GM23338 (cell line): ENCODE measurements around the gene HOXB4. TPM values are rescaled to one million over a fixed set of nuclear protein-coding genes. Genes with fewer than 3 reads are reported as not detected.

Source experiments
- ATAC-seq: fragments of 200-7000 bp; cut with Tn5 transposase; 3 replicates; pipeline ENCODE4 v1.9.1; 2020
- DNase-seq: peaks from one replicate; pipeline ENCODE4 v3.0.0-alpha.2; 2015; ENCODE audit warnings: low spot score
- H2AFZ ChIP-seq: fragments of 200-600 bp; sonication (generic); 2 replicates; pipeline ENCODE4 v1.8.0; 2016; ENCODE audit warnings: antibody characterized with exemption, mild to moderate bottlenecking, moderate library complexity
- H3F3A ChIP-seq: fragments of 200-600 bp; sonication (generic); replicated peaks from 2 replicates; pipeline ENCODE4 v1.8.0; 2017; ENCODE audit warnings: antibody characterized with exemption, mixed run types, low read depth
- H3K27ac ChIP-seq: fragments of 200-600 bp; sonication (generic); 2 replicates; pipeline ENCODE4 v1.6.1; 2016; ENCODE audit warnings: low read depth
- H3K27me3 ChIP-seq: fragments of 200-600 bp; sonication (generic); 2 replicates; pipeline ENCODE4 v1.8.0; 2016; ENCODE audit warnings: mild to moderate bottlenecking, mixed run types, moderate library complexity; ENCODE audit not compliant: insufficient read depth
- H3K36me3 ChIP-seq: fragments of 200-600 bp; sonication (generic); 2 replicates; pipeline ENCODE4 v1.8.0; 2016; ENCODE audit warnings: mild to moderate bottlenecking; ENCODE audit not compliant: insufficient read depth
- H3K4me1 ChIP-seq: fragments of 200-600 bp; sonication (generic); 2 replicates; pipeline ENCODE4 v1.8.0; 2016; ENCODE audit warnings: mild to moderate bottlenecking, moderate library complexity; ENCODE audit not compliant: insufficient read depth
- H3K4me2 ChIP-seq: fragments of 200-600 bp; sonication (generic); 2 replicates; pipeline ENCODE4 v1.7.1; 2017; ENCODE audit warnings: mixed run types
- H3K4me3 ChIP-seq: fragments of 200-600 bp; sonication (generic); 2 replicates; pipeline ENCODE4 v1.6.1; 2016; ENCODE audit warnings: mixed run types
- H3K79me2 ChIP-seq: fragments of 200-600 bp; sonication (generic); replicated peaks from 2 replicates; pipeline ENCODE4 v1.8.0; 2017; ENCODE audit warnings: mild to moderate bottlenecking; ENCODE audit not compliant: insufficient read depth
- H3K9me2 ChIP-seq: fragments of 200-600 bp; sonication (generic); 2 replicates; pipeline ENCODE4 v1.8.0; 2017; ENCODE audit not compliant: insufficient read depth
- H4K20me1 ChIP-seq: fragments of 200-600 bp; sonication (generic); replicated peaks from 2 replicates; pipeline ENCODE4 v1.8.0; 2017; ENCODE audit warnings: mild to moderate bottlenecking; ENCODE audit not compliant: insufficient read depth
- H3K27ac Mint-ChIP-seq: 2 replicates; pipeline ENCODE4 v1.8.0; 2020; ENCODE audit warnings: inconsistent platforms, mild to moderate bottlenecking, moderate library complexity, mixed read lengths
- H3K27me3 Mint-ChIP-seq: 3 replicates; pipeline ENCODE4 v1.8.0; 2022; ENCODE audit warnings: low read depth, mild to moderate bottlenecking, moderate library complexity, mixed read lengths, inconsistent platforms; ENCODE audit not compliant: insufficient read depth, poor library complexity
- H3K36me3 Mint-ChIP-seq: 3 replicates; pipeline ENCODE4 v1.8.0; 2021; ENCODE audit warnings: low read depth, mild to moderate bottlenecking, inconsistent platforms, moderate library complexity, mixed read lengths
- H3K4me1 Mint-ChIP-seq: 3 replicates; pipeline ENCODE4 v1.8.0; 2020; ENCODE audit warnings: mild to moderate bottlenecking, inconsistent platforms, mixed read lengths
- H3K4me3 Mint-ChIP-seq: 3 replicates; pipeline ENCODE4 v1.8.0; 2021; ENCODE audit warnings: moderate library complexity, mild to moderate bottlenecking, inconsistent platforms, mixed read lengths
- H3K9me3 Mint-ChIP-seq: 3 replicates; pipeline ENCODE4 v1.8.0; 2020; ENCODE audit warnings: moderate library complexity, mild to moderate bottlenecking, inconsistent platforms, mixed read lengths
- CREB1 ChIP-seq: fragments of 250-450 bp; sonication (Bioruptor Pico); IDR thresholded peaks from 2 replicates; pipeline ENCODE4 v1.5.0; 2020; ENCODE audit warnings: low read depth, mild to moderate bottlenecking, moderate library complexity
- CTCF ChIP-seq, 2 experiments: fragments of 200-600 bp in 1 of 2; sonication (generic) in 1 of 2; conservative IDR thresholded peaks; 2 replicates each; pipeline versions ENCODE4 v1.5.1 to v1.6.1; 2016 to 2017; ENCODE audit warnings: antibody characterized with exemption in 2 of 2, low read depth in 2 of 2, mild to moderate bottlenecking in 2 of 2, moderate library complexity in 1 of 2
- EZH2 ChIP-seq: fragments of 200-600 bp; sonication (generic); IDR thresholded peaks from one replicate; pipeline ENCODE4 v1.8.0; 2017; ENCODE audit warnings: antibody characterized with exemption, mild to moderate bottlenecking, low read depth; ENCODE audit not compliant: unreplicated experiment
- EZH2phosphoT487 ChIP-seq: fragments of 200-600 bp; sonication (generic); IDR thresholded peaks from one replicate; pipeline ENCODE4 v1.8.1; 2018; ENCODE audit warnings: antibody characterized with exemption; ENCODE audit not compliant: unreplicated experiment
- JUNB ChIP-seq: IDR thresholded peaks from one replicate; pipeline ENCODE4 v1.6.1; 2016; ENCODE audit warnings: antibody characterized with exemption; ENCODE audit not compliant: unreplicated experiment
- STAT1 ChIP-seq: IDR thresholded peaks from one replicate; pipeline ENCODE4 v1.6.1; 2016; ENCODE audit warnings: antibody characterized with exemption; ENCODE audit not compliant: unreplicated experiment
- ZNF114 ChIP-seq: fragments of 250-450 bp; sonication (Bioruptor Pico); IDR thresholded peaks from 2 replicates; pipeline ENCODE4 v1.5.0; 2020; ENCODE audit warnings: mild to moderate bottlenecking, moderate library complexity
- polyA plus RNA-seq: library from polyadenylated mRNA; unstranded; fragments of >200 nt; fragmentation: Nextera tagmentation; extraction: Ambion mirVana; gene quantifications from 2 replicates; pipeline ENCODE4 v1.2.1, GENCODE V29; 2016
- total RNA-seq: library from RNA; depleted of rRNA; stranded (reverse); fragments of >200 nt; shearing (Covaris generic); gene quantifications from 2 replicates; pipeline ENCODE4 v1.2.3, GENCODE V29; 2014

Gene HOXB4
- total and polyA plus RNA-seq, 2 experiments from 2014 or later, result not detected

GRCh38 chr17:48593840-48594537, 15.8 kb upstream of the HOXB4 start:
- Histone ChIP-seq H3K27me3 (peaks cover 100% of the 10 kb centered on the region), H3K27ac (no peak overlapping the region), H3K4me1 (peaks cover 61% of the 10 kb centered on the region), H2AFZ (no peak overlapping the region), H3K4me3 (peak overlapping the region; percentile 37), H3K36me3 (no peaks in the 10 kb centered on the region), H4K20me1 (peaks cover 42% of the 10 kb centered on the region), H3K9me2 (no peaks in the 10 kb centered on the region), H3F3A (peaks cover 51% of the 10 kb centered on the region), H3K79me2 (no peaks in the 10 kb centered on the region), H3K4me2 (peak overlapping the region; percentile 69)
- peak; percentile 80 to 91 for TF ChIP-seq CTCF (conservative IDR thresholded peaks at IDR 0.05; ENCODE audit: low read depth in 2 of 2)
- TF ChIP-seq EZH2, result peak; percentile 97
- TF ChIP-seq CREB1, result no peak
- Mint-ChIP-seq H3K4me1 (peaks cover 43% of the 10 kb centered on the region), H3K36me3 (peaks cover 3% of the 10 kb centered on the region; the same call in 1 of the 3 replicates), H3K4me3 (peak overlapping the region; percentile 56), H3K27ac (no peak overlapping the region), H3K27me3 (peaks cover 100% of the 10 kb centered on the region), H3K9me3 (no peaks in the 10 kb centered on the region; the same call in 2 of the 3 replicates)
- ATAC-seq (peak; percentile 51), DNase-seq (peak; percentile 87)

- H3K79me2 ChIP-seq, result no peaks in the 10 kb centered on the region
- DNase-seq, result no peak
- Mint-ChIP-seq H3K36me3 (peaks cover 3% of the 10 kb centered on the region; the same call in 1 of the 3 replicates), H3K27ac (no peak within 1 kb of the TSS), H3K4me3 (peak within 1 kb of the TSS; percentile 56), H3K4me1 (peaks cover 43% of the 10 kb centered on the region), H3K9me3 (no peaks in the 10 kb centered on the region; the same call in 2 of the 3 replicates), H3K27me3 (peaks cover 100% of the 10 kb centered on the region)
- peak within 1 kb of the TSS; percentile 37 for H3K4me3 ChIP-seq
- peaks cover 100% of the 10 kb centered on the region for H3K27me3 ChIP-seq
- ATAC-seq, result peak; percentile 4
- no peak within 1 kb of the TSS for H3K27ac ChIP-seq
- no peak within 1 kb of the TSS for H2AFZ ChIP-seq
- no peaks in the 10 kb centered on the region for H3K36me3 ChIP-seq
- peaks cover 43% of the 10 kb centered on the region for H4K20me1 ChIP-seq
- H3K4me2 ChIP-seq, result peak within 1 kb of the TSS; percentile 69
- H3K9me2 ChIP-seq, result no peaks in the 10 kb centered on the region
- TF ChIP-seq EZH2 (peak; percentile 92), ZNF114 (no peak), EZH2phosphoT487 (peak; percentile 69), STAT1 (no peak), JUNB (no peak)
- peaks cover 62% of the 10 kb centered on the region for H3K4me1 ChIP-seq
- peaks cover 49% of the 10 kb centered on the region for H3F3A ChIP-seq
Measured at GRCh38 chr17:48593126-48593829, 15.1 kb upstream of the HOXB4 start, which contains the start of gene HOXB5. Gene HOXB5 (minus strand): TSS chr17:48593779. CDS start chr17:48593682, 97 bp downstream.
